DMS153 treated with DMSO at 0.1 percent for 48 hours (cell line): ENCODE measurements around the gene VSX1.
A peak's percentile ranks its signal among the peaks of the same experiment; 100 is the strongest.

Experiments used
- DNase-seq: peaks from one replicate; lab custom pipeline; 2025; ENCODE audit not compliant: unreplicated experiment; lab: John Stamatoyannopoulos, UW

Gene VSX1

DNA sequence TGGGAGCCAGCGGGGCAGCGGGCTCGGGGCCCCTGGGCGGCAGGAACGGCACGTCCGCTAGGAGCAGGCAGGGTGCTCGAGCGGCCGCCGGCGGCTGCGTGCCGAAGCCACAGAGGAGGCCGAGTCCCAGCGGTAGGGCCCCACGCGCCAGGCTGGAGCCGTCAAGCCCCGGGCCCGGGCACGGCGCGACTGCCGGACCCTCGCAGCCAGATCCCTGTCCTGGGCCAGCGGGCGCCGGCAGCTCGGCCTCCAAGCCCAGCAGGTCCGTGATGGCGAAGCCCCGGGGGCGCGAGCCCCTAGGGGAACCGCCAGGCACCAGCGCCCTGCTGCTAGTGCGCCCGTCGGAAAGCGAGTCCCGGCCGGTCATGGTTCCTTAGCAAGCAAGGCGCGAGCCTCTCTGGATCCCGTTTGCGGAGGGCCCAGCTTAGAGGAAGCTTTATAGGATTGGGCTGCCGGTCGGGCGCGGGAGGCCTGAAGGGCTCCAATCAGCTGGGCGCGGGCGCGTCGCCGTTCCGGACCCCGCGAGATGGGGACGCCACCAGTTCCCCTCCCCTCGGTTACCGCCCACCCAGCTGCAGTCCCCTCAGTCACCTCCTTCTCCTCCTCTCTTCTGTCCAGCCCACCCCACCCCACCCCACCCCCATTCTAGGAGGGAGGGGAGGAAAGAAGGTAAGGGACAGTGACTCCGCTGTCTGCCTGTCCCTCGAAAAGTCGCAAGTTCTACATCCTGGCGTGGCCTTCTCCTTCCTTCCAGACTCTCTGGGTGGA is at the start of gene VSX1:
VSX1 (minus strand) TSS at position 412 of the 768 bp plus-strand sequence; CDS start at position 367, 45 bp downstream.
- DNase-seq = no peak

DNA sequence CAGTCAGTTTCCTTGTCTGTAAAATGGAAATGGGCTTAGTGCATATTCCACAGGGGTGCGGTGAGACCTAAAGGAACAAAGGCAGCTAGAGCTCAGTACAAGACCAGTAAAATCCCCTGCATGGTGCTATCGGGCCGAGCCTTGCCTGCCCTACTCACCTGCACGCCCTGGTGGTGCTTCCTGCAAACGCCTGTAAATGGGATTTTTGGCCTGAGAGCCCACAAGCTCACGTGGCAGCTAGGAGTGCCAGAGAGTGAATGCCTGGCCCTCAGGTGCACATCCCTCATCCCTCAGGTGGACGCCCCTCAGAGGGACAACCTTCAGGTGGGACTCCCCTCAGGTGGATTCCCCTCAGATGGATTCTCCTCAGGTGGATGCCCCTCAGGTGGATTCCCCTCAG is 48.0 kb upstream of the VSX1 start:
- DNase-seq = no peak

DNA sequence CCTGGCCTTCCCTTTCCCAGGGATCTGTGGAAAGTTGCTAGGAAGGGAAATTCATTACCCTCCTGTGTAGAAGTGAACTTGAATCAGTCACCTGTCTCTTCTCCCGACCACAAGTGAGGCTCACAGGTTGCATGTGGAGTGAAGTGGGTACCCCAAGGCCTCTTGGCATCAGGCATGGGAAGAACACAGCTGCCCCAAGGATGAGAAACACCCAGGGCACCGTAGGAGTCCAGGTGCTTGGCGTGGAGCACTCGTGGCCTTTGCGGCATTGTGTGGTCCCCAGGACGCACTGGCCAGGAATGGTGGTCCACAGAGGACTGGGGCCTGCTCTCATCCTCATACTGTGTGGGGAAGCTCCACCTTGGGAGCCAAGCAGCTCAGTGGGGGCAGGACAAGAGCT is 47.5 kb upstream of the VSX1 start:
- DNase-seq = no peak

DNA sequence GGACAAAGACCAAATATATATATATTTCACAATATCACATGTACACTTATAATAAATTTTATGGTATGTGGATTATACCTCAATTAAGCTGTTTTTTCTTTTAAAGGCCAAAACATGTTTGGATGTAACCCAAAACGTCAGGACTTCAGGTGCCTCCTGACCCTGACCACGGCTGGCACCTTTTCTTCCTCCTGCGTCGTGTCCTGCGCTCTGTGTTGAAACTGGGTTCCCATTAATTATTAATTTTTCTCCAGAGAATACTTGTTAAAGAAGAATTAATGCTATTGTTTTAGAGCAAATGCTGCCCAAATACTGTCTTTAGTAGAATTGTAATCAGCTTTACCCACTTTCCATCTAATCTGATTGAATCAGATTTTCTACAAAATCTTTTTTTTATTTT is 46.7 kb upstream of the VSX1 start:
- no peak for DNase-seq

DNA sequence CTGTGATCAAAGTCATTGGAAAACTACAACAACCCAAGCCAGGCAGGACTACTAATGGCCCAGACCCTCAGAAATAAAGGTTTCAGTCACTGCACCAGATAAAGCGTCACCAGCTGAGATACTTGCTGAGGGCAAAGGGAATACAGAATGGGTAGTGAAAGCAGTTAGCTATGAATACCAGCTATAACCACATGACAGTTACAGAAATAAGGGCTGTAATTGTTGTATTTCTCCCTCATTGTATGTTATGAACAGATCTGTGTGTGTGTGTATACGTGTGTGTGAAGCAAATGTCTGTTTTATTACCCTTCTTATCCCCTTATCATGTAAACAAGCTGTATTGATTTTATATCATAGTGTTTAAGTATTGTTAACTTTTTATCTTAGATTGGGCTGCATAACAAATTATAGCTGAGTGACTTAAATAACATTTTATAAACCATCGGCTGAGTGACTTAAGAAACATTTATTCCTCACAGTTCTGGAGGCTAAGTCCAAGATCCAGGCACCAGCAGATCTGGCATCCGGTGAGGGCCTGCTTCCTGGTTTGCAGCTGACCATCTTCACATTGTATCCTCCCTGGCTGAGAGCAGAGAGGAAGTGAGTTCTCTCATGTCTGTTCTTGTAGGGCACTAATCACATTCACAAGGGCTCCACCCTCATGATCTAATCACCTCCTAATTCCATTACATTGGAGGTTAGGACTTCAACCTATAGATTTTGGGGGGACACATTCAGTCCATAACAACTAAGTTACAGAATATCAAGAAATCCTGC is 46.0 kb upstream of the VSX1 start:
- DNase-seq = no peak

DNA sequence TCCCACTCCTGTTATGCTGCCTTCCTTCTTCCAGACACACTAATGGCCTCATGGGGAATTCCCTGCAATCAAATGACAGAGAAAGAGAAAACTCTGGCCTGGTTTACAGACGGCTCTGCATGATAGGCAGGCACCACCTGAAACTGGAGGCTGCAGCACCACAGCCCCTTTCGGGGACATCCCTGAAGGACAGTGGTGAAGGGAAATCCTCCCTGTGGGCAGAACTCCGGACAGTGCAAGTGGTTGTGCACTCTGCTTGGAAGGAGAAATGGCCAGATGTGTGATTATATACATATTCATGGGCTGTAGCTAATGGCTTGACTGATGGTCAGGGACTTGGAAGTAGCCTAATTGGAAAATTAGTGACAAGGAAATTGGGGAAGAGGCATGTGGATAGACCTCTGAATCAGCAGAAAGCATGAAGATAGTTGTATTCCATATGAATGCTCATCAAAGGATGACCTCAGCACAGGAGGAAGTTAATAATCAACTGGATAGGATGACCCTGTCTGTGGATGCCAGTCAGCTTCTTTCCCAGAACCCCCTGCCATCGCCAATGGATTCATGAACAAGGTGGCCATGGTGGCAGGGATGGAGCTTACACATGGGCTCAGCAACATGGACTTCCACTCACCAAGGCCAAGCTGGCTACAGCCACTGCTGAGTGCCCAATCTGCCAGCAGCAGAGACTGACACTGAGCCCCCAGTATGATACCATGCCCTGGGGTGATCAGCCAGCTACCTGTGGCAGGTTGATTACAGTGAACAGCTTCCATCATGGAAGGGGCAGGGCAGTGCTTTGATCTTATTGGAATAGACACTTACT is 44.5 kb upstream of the VSX1 start:
- DNase-seq = no peak

DNA sequence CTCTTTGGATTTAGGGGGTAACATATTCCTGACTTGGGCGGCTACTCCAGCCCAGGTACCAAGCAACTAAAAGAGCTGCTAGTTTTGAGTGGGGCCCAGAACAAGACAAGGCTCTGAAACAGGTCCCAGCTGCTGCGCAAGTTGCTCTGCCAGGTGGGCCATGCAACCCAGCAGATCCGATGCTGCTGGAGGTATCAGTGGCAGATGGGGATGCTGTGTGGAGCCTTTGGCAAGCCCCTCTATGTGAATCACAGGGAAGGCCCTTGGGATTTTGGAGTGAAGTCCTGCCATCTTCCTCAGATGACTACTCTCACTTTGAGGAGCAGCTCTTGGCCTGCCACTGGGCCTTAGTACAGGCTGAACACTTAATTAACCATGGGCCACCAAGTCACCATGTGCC is 43.7 kb upstream of the VSX1 start:
- DNase-seq = no peak

DNA sequence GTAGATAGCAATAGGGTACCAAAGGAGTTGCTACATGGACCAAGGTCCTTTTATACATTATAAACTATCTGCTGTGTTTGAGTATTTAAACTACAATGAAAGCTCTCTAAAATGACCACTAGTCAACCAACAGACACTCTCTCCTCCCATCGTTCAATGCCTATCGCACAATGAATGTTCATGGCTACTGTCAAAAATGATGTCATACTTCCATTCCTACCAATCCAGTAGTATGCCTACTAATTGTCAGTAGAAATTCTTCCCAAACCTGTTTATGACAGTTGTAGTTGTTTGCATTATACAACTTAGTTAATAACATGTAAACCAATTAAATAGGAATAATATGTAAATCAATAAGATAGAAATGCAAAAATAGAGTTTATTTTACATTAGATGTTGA is 39.0 kb upstream of the VSX1 start:
- DNase-seq = no peak

DNA sequence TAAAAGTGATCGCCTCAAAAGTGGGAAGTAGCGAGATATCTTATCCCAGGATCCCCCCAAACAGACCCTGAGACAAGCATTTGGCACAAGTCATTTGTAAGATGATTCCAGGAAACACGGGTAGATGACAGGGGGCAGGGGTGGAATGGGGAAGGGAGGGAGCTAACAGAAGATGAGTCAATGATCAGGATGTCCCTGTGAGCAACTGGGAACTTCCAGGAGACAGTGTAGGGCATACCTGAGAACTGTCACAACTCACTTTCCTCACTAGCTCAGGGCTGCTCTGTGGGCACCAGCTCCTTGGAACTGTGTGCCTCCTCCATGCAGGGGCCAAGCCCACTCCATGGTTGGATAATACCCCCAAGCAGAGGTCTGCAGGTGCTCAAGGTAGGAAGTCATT is 38.5 kb upstream of the VSX1 start:
- DNase-seq = no peak

DNA sequence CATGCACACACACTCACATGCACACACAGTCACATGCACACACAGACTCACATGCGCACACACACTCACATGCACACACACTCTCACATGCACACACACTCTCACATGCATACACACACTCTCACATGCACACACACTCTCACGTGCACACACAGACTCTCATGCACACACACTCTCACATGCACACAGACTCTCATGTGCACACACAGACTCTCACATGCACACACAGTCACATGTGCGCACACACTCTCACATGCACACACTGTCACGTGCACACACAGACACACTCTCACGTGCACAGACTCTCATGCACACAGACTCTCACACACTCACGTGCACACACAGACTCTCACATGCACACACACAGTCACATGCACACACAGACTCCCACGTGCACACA is 36.6 kb upstream of the VSX1 start:
- no peak for DNase-seq

DNA sequence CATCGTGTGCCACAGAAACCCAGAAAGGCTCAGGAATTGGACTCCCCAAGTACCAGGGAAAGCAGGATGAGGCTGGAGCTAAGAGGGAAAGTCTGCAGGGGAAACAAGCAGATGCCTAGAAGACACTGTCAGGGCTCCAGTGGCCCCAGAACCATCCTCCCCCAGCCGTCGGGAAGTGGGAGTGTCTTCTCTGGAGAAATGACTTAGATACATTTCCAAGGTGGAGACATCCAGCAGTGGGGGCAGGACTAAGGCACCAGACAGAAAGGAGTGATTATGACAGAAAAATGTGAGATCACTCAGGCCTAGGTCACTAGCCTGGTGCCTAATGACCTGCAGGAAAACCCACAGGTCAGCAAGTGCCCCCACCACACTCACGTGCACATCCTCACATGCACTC is 36.0 kb upstream of the VSX1 start:
- DNase-seq = no peak

DNA sequence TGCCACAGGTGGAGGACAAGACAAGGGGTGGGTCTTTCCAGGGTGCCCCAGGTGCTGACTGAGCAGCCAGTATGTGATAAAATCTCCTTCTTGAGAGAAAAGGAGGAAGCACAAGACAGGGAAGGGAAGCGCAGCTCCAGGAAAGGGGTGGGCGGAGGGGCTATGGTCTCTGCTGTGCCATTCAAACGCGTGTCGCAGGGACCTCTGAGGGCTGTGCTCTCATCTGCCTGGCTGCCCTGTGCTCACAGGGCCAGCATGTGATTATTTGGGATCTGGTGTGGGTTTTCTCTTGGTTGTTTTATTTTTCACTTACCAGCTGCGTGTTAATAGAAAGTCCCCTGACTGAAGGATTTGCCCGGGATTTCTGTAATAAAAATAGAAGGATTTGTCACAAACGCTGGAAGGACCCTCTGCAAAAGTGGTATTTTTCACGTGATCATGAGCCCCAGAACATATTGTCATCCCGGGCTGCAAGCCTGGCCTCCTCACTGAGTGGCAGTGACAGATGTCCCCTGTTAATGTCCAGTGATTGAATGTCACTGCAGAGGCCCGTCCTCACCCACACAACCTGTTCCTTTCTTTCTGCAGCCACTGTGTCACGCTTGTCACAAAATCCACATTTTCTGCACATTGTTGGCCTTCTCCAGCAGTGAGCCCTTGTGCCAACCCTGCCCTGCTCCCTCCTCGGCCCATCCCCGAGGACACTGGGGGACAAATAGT is 35.0 kb upstream of the VSX1 start:
- no peak for DNase-seq

DNA sequence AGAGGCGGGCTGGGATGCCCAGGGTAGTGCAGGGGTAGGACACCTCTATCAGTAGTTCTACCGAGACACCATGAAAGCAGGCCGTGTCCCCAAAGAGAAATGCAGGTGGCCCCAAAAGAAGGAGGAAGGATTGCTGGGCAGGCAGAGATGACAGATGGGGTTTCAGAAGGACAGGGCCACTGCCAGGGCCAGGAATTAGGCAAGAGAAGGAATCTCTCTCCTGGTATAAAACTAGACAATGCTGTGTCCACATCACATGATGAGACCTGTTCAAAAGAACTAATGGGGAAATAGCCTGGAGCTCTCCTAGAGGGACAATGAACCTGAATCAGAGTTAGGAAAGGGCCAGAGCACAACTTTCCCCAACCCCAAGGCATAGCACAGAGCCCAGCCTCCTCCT is 21.6 kb upstream of the VSX1 start:
- no peak for DNase-seq

DNA sequence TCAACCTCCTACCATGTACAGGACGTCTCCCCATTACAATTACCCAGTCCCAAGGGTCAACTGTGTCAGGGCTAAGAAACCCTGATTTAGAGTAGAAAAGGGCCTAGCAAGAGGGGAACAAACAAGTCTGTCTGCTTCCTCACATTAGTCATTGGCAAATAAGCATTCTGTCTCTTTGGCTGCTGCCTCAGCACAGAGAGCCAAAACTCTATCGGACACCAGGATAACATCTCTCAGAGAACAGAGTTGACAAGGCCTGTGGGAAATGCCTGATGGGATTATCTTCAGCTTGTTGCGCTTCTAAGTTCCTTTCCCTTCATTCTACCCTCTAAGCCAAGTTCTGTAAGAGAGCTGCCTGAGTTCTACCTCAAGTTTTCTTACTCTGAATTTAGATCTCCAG is 19.0 kb upstream of the VSX1 start:
- DNase-seq = no peak

DNA sequence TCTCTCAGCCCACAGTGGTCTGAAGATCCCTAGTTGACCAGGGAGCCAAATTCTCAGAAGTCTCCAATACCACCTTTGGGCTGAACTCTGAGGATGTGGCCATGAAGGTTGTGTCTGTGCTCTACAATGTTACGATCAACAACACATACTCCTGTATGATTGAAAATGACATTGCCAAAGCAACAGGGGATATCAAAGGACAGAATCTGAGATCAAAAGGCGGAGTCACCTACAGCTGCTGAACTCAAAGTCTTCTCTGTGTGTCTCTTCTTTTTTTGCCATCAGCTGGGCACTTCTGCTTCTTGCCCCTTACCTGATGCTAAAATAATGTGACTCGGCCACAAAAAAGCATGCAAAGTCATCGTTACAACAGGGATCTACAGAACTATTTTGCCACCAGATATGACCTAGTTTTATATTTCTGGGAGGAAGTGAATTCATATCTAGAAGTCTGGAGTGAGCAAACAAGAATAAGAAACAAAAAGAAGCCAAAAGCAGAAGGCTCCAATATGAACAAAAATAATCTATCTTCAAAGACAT is 17.7 kb upstream of the VSX1 start:
- DNase-seq = no peak

DNA sequence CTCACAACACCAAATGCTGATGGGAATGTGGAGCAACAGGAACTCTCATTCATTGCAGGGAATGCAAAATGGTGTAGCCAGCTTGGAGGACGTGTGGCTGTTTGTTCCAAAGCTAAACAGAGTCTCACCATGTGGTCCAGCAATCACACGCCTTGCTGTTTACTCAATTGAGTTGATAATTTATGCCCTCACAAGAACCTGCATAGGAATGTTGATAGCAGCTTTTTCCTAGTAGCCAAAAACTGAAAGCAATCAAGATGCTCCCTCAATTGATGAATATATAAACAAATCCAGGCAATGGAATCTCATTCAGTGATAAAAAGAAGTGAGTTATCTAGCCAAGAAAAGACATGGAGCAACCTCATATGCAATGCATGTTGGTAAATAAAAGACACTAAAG is 15.6 kb upstream of the VSX1 start:
- DNase-seq = no peak

DNA sequence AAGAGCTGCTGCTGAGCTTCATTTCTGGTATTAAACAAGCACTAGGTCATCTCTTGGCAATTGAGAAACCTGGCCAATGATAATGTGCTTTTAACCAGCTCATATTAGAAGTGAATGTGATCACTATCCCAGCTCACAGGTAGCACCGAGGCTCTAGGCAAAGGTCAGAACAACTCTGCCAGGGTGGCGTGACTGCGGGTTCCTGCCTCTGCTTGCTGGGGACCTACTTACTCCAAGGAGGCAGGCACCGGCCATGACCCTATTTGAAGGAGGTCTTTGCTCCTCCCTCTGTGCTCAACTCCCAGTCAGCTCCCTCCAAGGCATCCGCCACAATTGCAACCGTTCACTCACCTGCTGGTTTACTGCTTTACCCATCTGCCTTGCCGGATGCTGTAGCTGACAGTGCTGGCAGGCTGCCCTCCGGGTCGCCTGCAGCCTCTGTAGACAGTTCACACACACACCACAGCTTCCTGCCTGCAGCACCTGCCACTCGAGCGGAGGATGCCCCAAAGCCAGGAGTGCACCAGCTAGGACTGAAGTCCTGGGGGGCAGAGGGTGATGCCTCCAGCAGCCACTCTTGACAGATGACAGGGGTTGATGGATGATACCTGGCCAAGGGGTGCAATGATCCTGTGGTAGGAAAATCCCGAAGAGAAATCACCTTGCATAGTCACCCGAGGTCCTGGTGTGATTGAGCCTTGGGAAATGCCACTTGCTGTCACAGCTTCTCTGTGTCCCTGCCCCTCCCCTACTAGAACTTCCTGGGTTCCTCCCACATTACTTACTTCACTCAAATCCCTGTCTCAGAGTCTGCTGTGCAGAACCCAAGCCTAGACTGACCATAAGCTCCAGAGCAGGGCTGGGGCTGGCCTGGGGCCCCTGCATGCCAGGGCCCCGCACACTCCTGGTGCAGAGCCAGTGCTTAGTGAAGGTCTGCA is 8.8 kb upstream of the VSX1 start:
- DNase-seq = peak; percentile 81

DNA sequence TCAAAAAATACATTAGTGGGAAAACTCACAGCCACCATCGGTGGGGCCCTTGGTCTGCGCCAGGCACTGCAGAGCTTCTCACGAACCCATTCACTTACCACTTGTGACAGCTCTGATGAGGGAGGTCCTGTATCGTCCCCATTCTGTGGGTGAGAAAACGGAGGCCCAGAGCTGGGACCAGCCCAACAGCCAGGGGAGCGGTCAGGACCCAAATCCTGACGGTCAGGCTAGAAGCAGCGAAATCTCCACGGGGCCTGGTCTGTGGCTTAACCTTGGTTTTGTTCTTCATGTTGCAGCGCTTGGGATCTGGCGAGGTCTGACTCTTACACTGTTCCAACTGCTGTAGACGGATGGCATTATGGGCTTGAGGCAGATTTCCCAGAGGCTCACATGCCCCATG is 7.7 kb upstream of the VSX1 start:
- no peak for DNase-seq

DNA sequence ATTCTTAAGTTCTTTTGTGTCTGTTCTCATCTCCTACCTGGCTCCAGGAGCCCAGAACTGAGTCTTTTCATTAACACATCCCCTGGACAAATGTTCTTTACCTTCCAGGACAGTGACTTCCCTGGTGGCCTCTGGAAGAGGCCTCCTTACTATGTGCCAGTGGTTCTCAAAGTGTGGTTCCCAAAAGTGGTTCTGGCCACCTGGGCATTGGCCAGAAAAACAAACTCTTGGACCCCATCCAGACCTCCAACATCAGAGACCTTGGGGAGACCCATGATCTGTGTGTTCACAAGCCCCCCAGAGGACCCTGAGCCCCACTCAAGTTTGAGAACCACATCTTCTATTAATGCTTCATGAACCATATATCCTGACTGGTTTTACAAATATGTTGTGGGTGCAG is 7.2 kb upstream of the VSX1 start:
- no peak for DNase-seq

DNA sequence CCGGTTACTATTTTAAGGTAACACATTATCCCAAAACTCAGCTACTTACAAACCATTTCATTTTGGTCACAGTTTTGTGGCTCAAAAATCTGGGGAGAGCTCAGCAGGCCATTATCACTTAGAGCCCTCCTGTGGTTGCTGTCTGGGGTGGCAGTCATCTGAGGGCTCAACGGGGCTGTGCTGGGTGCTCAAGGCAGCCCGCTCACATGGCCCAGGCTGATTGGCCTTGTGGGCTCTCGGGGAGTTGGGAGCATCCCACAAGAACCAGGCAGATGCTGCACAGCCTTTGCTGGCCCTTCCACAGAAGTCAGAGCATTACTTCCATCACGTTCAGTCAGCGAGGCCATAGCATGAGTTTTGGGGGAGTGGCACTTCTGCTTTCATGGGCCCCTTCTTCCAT is 6.3 kb upstream of the VSX1 start:
- no peak for DNase-seq
